Endodermal cell (in vitro differentiated cells): ENCODE measurements around the gene ANKRD34A. TPM values are rescaled to one million over a fixed set of nuclear protein-coding genes. Genes with fewer than 3 reads are reported as not detected.

ENCODE experiments used
- DNase-seq: peaks from one replicate; pipeline ENCODE4 v3.0.0-alpha.2; 2017
- H3K27ac ChIP-seq: 2 replicates; pipeline ENCODE4 v1.5.1; 2013; ENCODE audit warnings: mild to moderate bottlenecking, low read depth, low read length, moderate library complexity
- H3K27me3 ChIP-seq: 2 replicates; pipeline ENCODE4 v1.6.1; 2013; ENCODE audit warnings: mild to moderate bottlenecking, low read length, moderate library complexity; ENCODE audit not compliant: insufficient read depth, control insufficient read depth, poor library complexity, severe bottlenecking
- H3K36me3 ChIP-seq: 2 replicates; pipeline ENCODE4 v1.7.0; 2013; ENCODE audit warnings: mild to moderate bottlenecking, low read length, moderate library complexity; ENCODE audit not compliant: control insufficient read depth, insufficient read depth
- H3K4me1 ChIP-seq: one replicate; pipeline ENCODE4 v1.7.0; 2013; ENCODE audit warnings: low read length; ENCODE audit not compliant: control insufficient read depth, insufficient read depth
- H3K4me3 ChIP-seq: 2 replicates; pipeline ENCODE4 v1.5.1; 2013; ENCODE audit warnings: mild to moderate bottlenecking, low read length, moderate library complexity
- H3K9ac ChIP-seq: 2 replicates; pipeline ENCODE4 v1.6.1; 2013; ENCODE audit warnings: mild to moderate bottlenecking, low read length, moderate library complexity; ENCODE audit not compliant: poor library complexity, severe bottlenecking; ENCODE audit errors: extremely low read depth
- H3K9me3 ChIP-seq: 2 replicates; pipeline ENCODE4 v1.6.1; 2013; ENCODE audit warnings: mild to moderate bottlenecking, low read length, moderate library complexity; ENCODE audit not compliant: control insufficient read depth
- H3K27ac Mint-ChIP-seq: 2 replicates; pipeline ENCODE4 v1.8.0; 2020; ENCODE audit warnings: mixed read lengths
- H3K27me3 Mint-ChIP-seq: 2 replicates; pipeline ENCODE4 v1.8.0; 2021; ENCODE audit warnings: mild to moderate bottlenecking, mixed read lengths; ENCODE audit not compliant: insufficient read depth
- H3K36me3 Mint-ChIP-seq: 2 replicates; pipeline ENCODE4 v1.8.0; 2020; ENCODE audit warnings: low read depth, mixed read lengths
- H3K4me1 Mint-ChIP-seq: 2 replicates; pipeline ENCODE4 v1.8.0; 2020; ENCODE audit warnings: mixed read lengths
- H3K4me3 Mint-ChIP-seq: 2 replicates; pipeline ENCODE4 v1.8.0; 2020; ENCODE audit warnings: mild to moderate bottlenecking, moderate library complexity, mixed read lengths
- H3K9me3 Mint-ChIP-seq: 2 replicates; pipeline ENCODE4 v1.8.0; 2020; ENCODE audit warnings: mild to moderate bottlenecking, mixed read lengths
- WGBS, 2 experiments: methylation state at CpG; one replicate each; pipeline versions ENCODE4 v1.1.5 to v1.1.7; 2013; ENCODE audit warnings: missing lambda C conversion rate in 2 of 2, mixed read lengths in 1 of 2; ENCODE audit not compliant: insufficient coverage in 1 of 2, insufficient read length in 1 of 2; 5-methylcytosine and 5-hydroxymethylcytosine counted together
- total RNA-seq, 2 donors: library from RNA; stranded (reverse); fragmentation: NEBNext Ultra II Directional in 1 of 2; extraction: Animal tissue kit (Norgen Biotek cat#: 25700) in 1 of 2; gene quantifications; 2 replicates in 1 of 2; 3 replicates in 1 of 2; pipeline ENCODE4 v1.2.1, GENCODE V29; 2021
- TF ChIP-seq, protein P1 (sequence below): fragments of 200-600 bp; sonication (generic); conservative IDR thresholded peaks from 2 replicates; pipeline ENCODE4 v1.5.0; 2021; ENCODE audit warnings: antibody characterized with exemption, mild to moderate bottlenecking

The ANKRD34A gene
- total RNA-seq, 2 donors from 2014 or later: 0.55 to 1.4 TPM

DNA sequence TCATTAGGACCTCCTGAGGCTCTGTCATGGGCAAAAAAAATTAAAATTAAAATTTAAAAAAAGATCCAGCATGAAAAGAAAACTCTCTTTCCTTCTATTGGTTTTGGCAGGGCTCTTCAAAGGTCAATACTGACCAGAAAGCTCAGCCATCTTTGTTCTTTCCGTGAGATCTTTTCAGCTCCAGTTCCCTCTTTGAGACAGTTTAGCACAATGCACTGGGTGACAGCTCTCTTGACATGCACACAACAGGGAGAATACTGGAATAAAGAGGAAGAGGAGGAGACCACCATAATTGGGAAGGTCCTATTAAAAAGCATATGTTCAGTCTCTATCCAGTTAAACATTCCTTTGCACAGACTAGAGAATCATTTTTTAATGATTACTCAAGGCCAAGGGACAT is 12.8 kb downstream of the ANKRD34A start:
- Mint-ChIP-seq H3K27ac (no peak overlapping the region), H3K4me3 (no peak overlapping the region), H3K36me3 (peaks cover 5% of the 10 kb centered on the region), H3K27me3 (peaks cover 12% of the 10 kb centered on the region), H3K9me3 (no peaks in the 10 kb centered on the region), H3K4me1 (peaks cover 18% of the 10 kb centered on the region)
- Histone ChIP-seq H3K27me3 (no peaks in the 10 kb centered on the region), H3K9me3 (no peaks in the 10 kb centered on the region), H3K4me1 (peaks cover 15% of the 10 kb centered on the region), H3K4me3 (no peak overlapping the region), H3K9ac (no peak overlapping the region), H3K27ac (peak overlapping the region; percentile 69), H3K36me3 (peaks cover 49% of the 10 kb centered on the region)
- DNase-seq: no peak
- TF ChIP-seq, protein P1, sequence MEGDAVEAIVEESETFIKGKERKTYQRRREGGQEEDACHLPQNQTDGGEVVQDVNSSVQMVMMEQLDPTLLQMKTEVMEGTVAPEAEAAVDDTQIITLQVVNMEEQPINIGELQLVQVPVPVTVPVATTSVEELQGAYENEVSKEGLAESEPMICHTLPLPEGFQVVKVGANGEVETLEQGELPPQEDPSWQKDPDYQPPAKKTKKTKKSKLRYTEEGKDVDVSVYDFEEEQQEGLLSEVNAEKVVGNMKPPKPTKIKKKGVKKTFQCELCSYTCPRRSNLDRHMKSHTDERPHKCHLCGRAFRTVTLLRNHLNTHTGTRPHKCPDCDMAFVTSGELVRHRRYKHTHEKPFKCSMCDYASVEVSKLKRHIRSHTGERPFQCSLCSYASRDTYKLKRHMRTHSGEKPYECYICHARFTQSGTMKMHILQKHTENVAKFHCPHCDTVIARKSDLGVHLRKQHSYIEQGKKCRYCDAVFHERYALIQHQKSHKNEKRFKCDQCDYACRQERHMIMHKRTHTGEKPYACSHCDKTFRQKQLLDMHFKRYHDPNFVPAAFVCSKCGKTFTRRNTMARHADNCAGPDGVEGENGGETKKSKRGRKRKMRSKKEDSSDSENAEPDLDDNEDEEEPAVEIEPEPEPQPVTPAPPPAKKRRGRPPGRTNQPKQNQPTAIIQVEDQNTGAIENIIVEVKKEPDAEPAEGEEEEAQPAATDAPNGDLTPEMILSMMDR: no peak
- WGBS, 2 experiments: 67 to 89% methylated on average over 1 of the region's 1 CpG

DNA sequence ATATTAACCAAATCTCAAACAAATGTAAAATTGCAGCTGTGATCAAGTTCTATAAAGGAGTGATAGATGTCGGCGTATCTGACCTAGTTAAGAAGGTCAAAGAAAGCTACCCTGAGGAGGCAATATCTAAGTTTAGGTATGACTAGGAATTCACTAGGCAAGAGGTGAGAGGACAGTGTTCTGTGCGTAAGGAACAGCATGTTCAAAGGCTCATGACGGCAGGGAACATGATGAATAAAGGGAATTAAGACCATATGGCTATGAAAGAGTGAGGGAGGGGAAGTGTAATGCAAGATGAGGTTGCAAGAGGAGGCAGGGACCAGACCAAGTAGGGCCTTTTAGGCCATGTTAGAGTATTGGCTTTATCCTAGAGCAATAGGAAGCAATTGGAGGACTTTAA is 15.2 kb downstream of the ANKRD34A start:
- peaks cover 7% of the 10 kb centered on the region for H3K36me3 Mint-ChIP-seq
- Histone ChIP-seq H3K4me3 (no peak overlapping the region), H3K9ac (no peak overlapping the region), H3K27me3 (no peaks in the 10 kb centered on the region), H3K9me3 (no peaks in the 10 kb centered on the region), H3K36me3 (peaks cover 57% of the 10 kb centered on the region), H3K4me1 (peaks cover 11% of the 10 kb centered on the region), H3K27ac (no peak overlapping the region)
- no peak overlapping the region for H3K27ac Mint-ChIP-seq
- no peaks in the 10 kb centered on the region for H3K9me3 Mint-ChIP-seq
- no peak for DNase-seq
- 94 to 96% methylated on average over 4 of the region's 4 CpGs for WGBS, 2 experiments
- peaks cover 4% of the 10 kb centered on the region for H3K4me1 Mint-ChIP-seq
- H3K4me3 Mint-ChIP-seq: no peak overlapping the region
- TF ChIP-seq, protein P1: no peak
- peaks cover 2% of the 10 kb centered on the region for H3K27me3 Mint-ChIP-seq

DNA sequence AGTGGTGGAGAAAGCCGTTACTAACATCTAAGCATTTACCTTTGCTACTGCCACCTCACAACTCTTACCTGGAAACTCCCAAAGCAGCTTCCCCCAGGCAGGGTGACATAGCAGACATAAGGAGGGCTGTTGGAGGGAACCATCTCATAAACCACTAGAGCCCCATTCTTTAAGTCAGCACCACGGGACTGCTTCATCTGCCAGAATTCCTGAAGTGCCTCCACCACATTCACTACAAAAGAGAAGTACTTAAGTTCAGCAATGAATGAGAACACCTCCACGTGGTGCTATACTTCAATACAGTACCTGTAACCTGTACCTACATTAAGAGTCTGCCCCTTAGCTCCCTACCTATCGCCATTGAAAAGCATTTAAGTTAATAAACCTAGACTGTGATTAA is 16.8 kb downstream of the ANKRD34A start:
- DNase-seq: peak; percentile 61
- Histone ChIP-seq H3K4me3 (no peak overlapping the region), H3K9me3 (no peaks in the 10 kb centered on the region), H3K27ac (no peak overlapping the region), H3K36me3 (peaks cover 68% of the 10 kb centered on the region), H3K4me1 (peaks cover 6% of the 10 kb centered on the region), H3K27me3 (no peaks in the 10 kb centered on the region), H3K9ac (no peak overlapping the region)
- peaks cover 14% of the 10 kb centered on the region for H3K36me3 Mint-ChIP-seq
- TF ChIP-seq, protein P1: no peak
- H3K4me1 Mint-ChIP-seq: peaks cover 4% of the 10 kb centered on the region
- whole genome bisulfite sequencing, 2 experiments: 43 to 76% methylated on average over 1 to 4 of the region's 4 CpGs
- no peak overlapping the region for H3K4me3 Mint-ChIP-seq
- no peak overlapping the region for H3K27ac Mint-ChIP-seq
- H3K27me3 Mint-ChIP-seq: no peaks in the 10 kb centered on the region
- H3K9me3 Mint-ChIP-seq: no peaks in the 10 kb centered on the region
